ENCODE results near the gene PDE4A.

Gene PDE4A

GRCh38 chr19:10499550-10500246, 79.4 kb downstream of the PDE4A start:
- H3K4me1 ChIP-seq (ENCODE audit: insufficient read depth, insufficient read length), result peaks cover 8% of the 10 kb centered on the region
- H3K36me3 ChIP-seq (ENCODE audit: insufficient read depth, insufficient read length, low read length), result peaks cover 55% of the 10 kb centered on the region
- H3K27me3 ChIP-seq (ENCODE audit: insufficient read depth, insufficient read length), result no peaks in the 10 kb centered on the region
- H3K9me3 ChIP-seq (ENCODE audit: insufficient read depth, low read length), result no peaks in the 10 kb centered on the region
- H3K9ac ChIP-seq (ENCODE audit: insufficient read length, low read depth), result no peak overlapping the region
- TF ChIP-seq YY1 (IDR thresholded peaks at IDR 0.05; ENCODE audit: insufficient read depth, insufficient read length), result no peak
- no peak for TF ChIP-seq ZNF274 (IDR thresholded peaks at IDR 0.05; ENCODE audit: low read depth, low read length)
- TF ChIP-seq SUZ12 (IDR thresholded peaks at IDR 0.05; ENCODE audit: extremely low read depth, insufficient read depth, insufficient read length), result no peak
- no peak for DNase-seq (ENCODE audit: low read depth, low spot score)
- H3K4me3 ChIP-seq (ENCODE audit: insufficient read length, low read depth), result no peak overlapping the region

GRCh38 chr19:10500247-10500592, 79.9 kb downstream of the PDE4A start:
- Histone ChIP-seq H3K4me3 (ENCODE audit: insufficient read length, low read depth) (no peak overlapping the region), H3K4me1 (ENCODE audit: insufficient read depth, insufficient read length) (peaks cover 8% of the 10 kb centered on the region), H3K36me3 (ENCODE audit: insufficient read depth, insufficient read length, low read length) (peaks cover 51% of the 10 kb centered on the region), H3K9me3 (ENCODE audit: insufficient read depth, low read length) (no peaks in the 10 kb centered on the region), H3K27me3 (ENCODE audit: insufficient read depth, insufficient read length) (no peaks in the 10 kb centered on the region), H3K9ac (ENCODE audit: insufficient read length, low read depth) (no peak overlapping the region)
- TF ChIP-seq YY1 (IDR thresholded peaks at IDR 0.05; ENCODE audit: insufficient read depth, insufficient read length) (no peak), ZNF274 (IDR thresholded peaks at IDR 0.05; ENCODE audit: low read depth, low read length) (no peak), SUZ12 (IDR thresholded peaks at IDR 0.05; ENCODE audit: extremely low read depth, insufficient read depth, insufficient read length) (no peak)
- DNase-seq (ENCODE audit: low read depth, low spot score), result no peak

GRCh38 chr19:10501971-10502523, 81.7 kb downstream of the PDE4A start:
- H3K9me3 ChIP-seq (ENCODE audit: insufficient read depth, low read length), result no peaks in the 10 kb centered on the region
- DNase-seq (ENCODE audit: low read depth, low spot score), result no peak

DNA sequence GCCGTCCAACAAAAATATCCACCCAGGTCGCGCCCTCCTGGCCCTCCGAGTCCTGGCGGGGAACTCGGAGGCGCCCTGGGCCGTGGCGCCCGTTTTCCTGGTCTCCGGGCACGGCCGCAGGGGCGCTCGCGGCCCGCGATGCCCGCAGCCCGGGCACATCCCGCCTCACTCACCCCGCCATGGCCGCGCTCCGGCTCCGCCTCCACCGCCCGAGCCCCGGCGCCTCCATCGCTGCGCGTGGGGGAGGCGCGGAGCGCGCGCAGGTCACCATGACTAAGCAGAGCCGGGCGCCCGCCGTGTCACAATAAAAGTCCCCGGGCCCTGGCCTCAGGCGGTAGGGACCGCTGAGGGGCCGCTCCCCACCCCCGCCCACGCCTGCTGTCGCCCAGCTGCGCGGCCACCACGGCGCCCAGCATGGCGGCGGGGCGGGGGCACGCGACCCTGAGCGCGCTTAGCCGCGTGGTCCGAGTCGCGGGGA, 82.2 kb downstream of the PDE4A start:
- peak; percentile 77 for DNase-seq (ENCODE audit: low read depth, low spot score)
- H3K4me1 ChIP-seq (ENCODE audit: insufficient read depth, insufficient read length), result peaks cover 8% of the 10 kb centered on the region
- H3K27me3 ChIP-seq (ENCODE audit: insufficient read depth, insufficient read length), result no peaks in the 10 kb centered on the region
- peaks cover 28% of the 10 kb centered on the region for H3K36me3 ChIP-seq (ENCODE audit: insufficient read depth, insufficient read length, low read length)
- TF ChIP-seq ZNF274 (IDR thresholded peaks at IDR 0.05; ENCODE audit: low read depth, low read length) (no peak), YY1 (IDR thresholded peaks at IDR 0.05; ENCODE audit: insufficient read depth, insufficient read length) (peak; percentile 72), SUZ12 (IDR thresholded peaks at IDR 0.05; ENCODE audit: extremely low read depth, insufficient read depth, insufficient read length) (no peak)
- no peaks in the 10 kb centered on the region for H3K9me3 ChIP-seq (ENCODE audit: insufficient read depth, low read length)
- peak overlapping the region; percentile 100 for H3K9ac ChIP-seq (ENCODE audit: insufficient read length, low read depth)
- peak overlapping the region; percentile 98 for H3K4me3 ChIP-seq (ENCODE audit: insufficient read length, low read depth)

More at GRCh38 chr19:10501971-10502523, 81.7 kb downstream of the PDE4A start:
- Histone ChIP-seq H3K27me3 (ENCODE audit: insufficient read depth, insufficient read length) (no peaks in the 10 kb centered on the region), H3K4me1 (ENCODE audit: insufficient read depth, insufficient read length) (peaks cover 8% of the 10 kb centered on the region), H3K36me3 (ENCODE audit: insufficient read depth, insufficient read length, low read length) (peaks cover 33% of the 10 kb centered on the region), H3K9ac (ENCODE audit: insufficient read length, low read depth) (peak overlapping the region; percentile 100), H3K4me3 (ENCODE audit: insufficient read length, low read depth) (peak overlapping the region; percentile 98)
- TF ChIP-seq SUZ12 (IDR thresholded peaks at IDR 0.05; ENCODE audit: extremely low read depth, insufficient read depth, insufficient read length), result no peak
- TF ChIP-seq ZNF274 (IDR thresholded peaks at IDR 0.05; ENCODE audit: low read depth, low read length), result no peak
- TF ChIP-seq YY1 (IDR thresholded peaks at IDR 0.05; ENCODE audit: insufficient read depth, insufficient read length), result no peak

DNA sequence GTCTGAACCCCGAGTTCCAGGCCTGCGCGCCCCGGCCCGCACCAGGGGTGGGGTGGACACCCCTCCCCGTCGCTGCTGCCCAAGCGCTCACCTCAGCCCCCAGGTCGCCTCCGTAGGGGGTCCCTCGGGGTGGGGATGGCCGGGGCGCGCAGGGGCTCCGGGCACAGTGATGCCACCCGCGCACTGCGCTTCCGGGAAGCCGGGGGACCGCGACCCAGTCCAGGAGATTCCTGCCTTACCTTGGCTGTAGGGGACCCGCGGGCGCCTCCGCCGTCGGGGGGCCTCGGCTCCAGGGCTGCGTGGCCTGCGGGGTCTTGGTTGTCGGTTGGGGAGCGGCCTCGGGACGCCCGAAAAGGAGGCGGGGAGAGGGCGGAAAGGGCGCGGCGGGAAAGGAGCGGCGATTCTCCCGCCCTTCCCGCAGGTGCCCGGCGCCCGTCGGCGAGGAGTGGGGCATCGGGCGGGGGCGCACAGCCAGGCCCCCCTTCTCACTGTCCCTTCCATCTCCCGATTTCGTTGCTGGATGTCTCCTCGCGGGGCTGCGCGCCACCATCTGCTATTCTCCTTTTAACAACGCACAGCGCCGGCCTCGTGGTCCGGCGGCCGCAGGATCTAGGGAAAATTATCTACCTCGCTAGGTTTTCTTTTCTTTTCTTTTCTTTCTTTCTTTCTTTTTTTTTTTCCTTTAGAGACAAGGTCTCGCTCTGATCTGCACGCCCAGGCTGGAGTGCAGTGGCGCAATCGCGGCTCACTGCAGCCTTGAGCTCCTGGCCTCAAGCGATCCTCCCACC, 82.9 kb downstream of the PDE4A start, which contains the start of gene KEAP1:
Gene KEAP1 (minus strand): TSS at position 355 of the 788 bp plus-strand sequence. CDS start 3,323 bp downstream, outside the sequence.
- TF ChIP-seq YY1 (IDR thresholded peaks at IDR 0.05; ENCODE audit: insufficient read depth, insufficient read length), result no peak
- TF ChIP-seq ZNF274 (IDR thresholded peaks at IDR 0.05; ENCODE audit: low read depth, low read length), result no peak
- TF ChIP-seq SUZ12 (IDR thresholded peaks at IDR 0.05; ENCODE audit: extremely low read depth, insufficient read depth, insufficient read length), result no peak
- Histone ChIP-seq H3K27me3 (ENCODE audit: insufficient read depth, insufficient read length) (no peaks in the 10 kb centered on the region), H3K4me1 (ENCODE audit: insufficient read depth, insufficient read length) (peaks cover 8% of the 10 kb centered on the region), H3K9ac (ENCODE audit: insufficient read length, low read depth) (peak within 1 kb of the TSS; percentile 100), H3K9me3 (ENCODE audit: insufficient read depth, low read length) (no peaks in the 10 kb centered on the region), H3K4me3 (ENCODE audit: insufficient read length, low read depth) (peak within 1 kb of the TSS; percentile 98), H3K36me3 (ENCODE audit: insufficient read depth, insufficient read length, low read length) (peaks cover 25% of the 10 kb centered on the region)
- no peak for DNase-seq (ENCODE audit: low read depth, low spot score)

DNA sequence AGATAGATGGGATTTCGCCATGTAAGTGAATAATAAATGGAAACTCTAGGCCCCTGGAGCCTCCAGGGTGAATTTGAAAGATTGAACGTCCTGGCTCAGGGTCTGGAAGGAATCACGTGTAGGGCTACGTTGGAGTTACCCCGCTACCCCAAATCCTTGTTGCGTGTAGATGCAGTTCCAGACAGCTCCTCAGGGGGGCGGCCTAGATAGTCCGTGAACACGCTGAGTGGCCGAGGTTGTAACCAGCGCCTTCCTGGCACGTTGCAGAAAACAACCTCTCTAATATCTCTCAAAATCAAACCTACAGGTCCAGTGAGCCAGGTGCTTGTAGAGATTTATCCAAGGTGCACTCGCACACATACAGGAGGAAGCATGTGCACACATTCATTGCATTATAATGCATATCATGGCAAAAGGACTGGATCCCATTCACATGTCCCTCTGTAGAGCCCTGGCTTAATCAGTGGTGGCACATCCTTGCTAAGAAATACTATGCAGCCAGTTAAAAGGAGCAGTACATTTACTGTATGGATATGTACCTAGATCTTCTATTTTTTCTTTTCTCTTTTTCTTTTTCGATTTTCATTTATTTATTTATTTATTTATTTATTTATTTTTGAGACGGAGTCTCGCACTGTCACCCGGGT, 85.4 kb downstream of the PDE4A start:
- Histone ChIP-seq H3K9me3 (ENCODE audit: insufficient read depth, low read length) (no peaks in the 10 kb centered on the region), H3K9ac (ENCODE audit: insufficient read length, low read depth) (no peak overlapping the region), H3K36me3 (ENCODE audit: insufficient read depth, insufficient read length, low read length) (peaks cover 4% of the 10 kb centered on the region), H3K4me3 (ENCODE audit: insufficient read length, low read depth) (no peak overlapping the region), H3K27me3 (ENCODE audit: insufficient read depth, insufficient read length) (no peaks in the 10 kb centered on the region), H3K4me1 (ENCODE audit: insufficient read depth, insufficient read length) (no peaks in the 10 kb centered on the region)
- no peak for TF ChIP-seq SUZ12 (IDR thresholded peaks at IDR 0.05; ENCODE audit: extremely low read depth, insufficient read depth, insufficient read length)
- DNase-seq (ENCODE audit: low read depth, low spot score), result peak; percentile 78

All from NT2/D1 (cell line).